HG02981 (cell line): ENCODE results near the gene PZP.

ENCODE experiments used
- ATAC-seq: cut with Tn5 transposase; IDR thresholded peaks from one replicate; pipeline ENCODE4 v1.9.1; 2021; ENCODE audit warnings: mild to moderate bottlenecking, moderate library complexity; ENCODE audit not compliant: unreplicated experiment

The PZP gene

GRCh38 chr12:9127936-9128663 lies 80.1 kb downstream of the PZP start:
- ATAC-seq, result no peak

- no peak for ATAC-seq
These were observed 80.7 kb downstream of the PZP start for GRCh38 chr12:9127484-9127883.

- ATAC-seq, result no peak
These were observed 83.7 kb downstream of the PZP start for GRCh38 chr12:9124383-9125031.

GRCh38 chr12:9123781-9124382 lies 84.3 kb downstream of the PZP start:
- ATAC-seq, result no peak

- ATAC-seq, result no peak
These were observed 86.0 kb downstream of the PZP start for GRCh38 chr12:9122091-9122609.

- ATAC-seq, result no peak
These were observed 87.6 kb downstream of the PZP start for GRCh38 chr12:9120487-9121184.

GRCh38 chr12:9118158-9118557 lies 90.0 kb downstream of the PZP start:
- ATAC-seq, result no peak

- ATAC-seq, result no peak
These were observed 92.2 kb downstream of the PZP start, which contains the start of gene A2M for GRCh38 chr12:9115731-9116559. Gene A2M, minus strand, starts transcription at chr12:9115919. Its CDS starts 70 bp downstream, at chr12:9115849.

GRCh38 chr12:9114946-9115345 lies 93.2 kb downstream of the PZP start:
- no peak for ATAC-seq

- ATAC-seq, result no peak
These were observed 94.2 kb downstream of the PZP start for GRCh38 chr12:9113987-9114309.

- no peak for ATAC-seq
These were observed 94.8 kb downstream of the PZP start for GRCh38 chr12:9113296-9113986.

GRCh38 chr12:9112076-9112853 lies 95.9 kb downstream of the PZP start:
- ATAC-seq, result no peak

GRCh38 chr12:9111525-9111924 lies 96.7 kb downstream of the PZP start:
- ATAC-seq, result no peak

- ATAC-seq, result no peak
These were observed 98.3 kb downstream of the PZP start for GRCh38 chr12:9109737-9110491.

- ATAC-seq, result no peak
These were observed 99.0 kb downstream of the PZP start for GRCh38 chr12:9109213-9109522.

- no peak for ATAC-seq
These were observed 99.5 kb downstream of the PZP start for GRCh38 chr12:9108504-9109212.

- no peak for ATAC-seq
These were observed 100.7 kb downstream of the PZP start for GRCh38 chr12:9107542-9107873.
